ENCODE results near the gene KIF12. TPM values are rescaled to one million over a fixed set of nuclear protein-coding genes. Genes with fewer than 3 reads are reported as not detected.
"Not testable (repeated sequence)": the region's sequence is repeated elsewhere in the genome, so short reads cannot be mapped to it uniquely, and the experiment has no call there.

Gene KIF12
- polyA plus RNA-seq, 4 donors, result 14.3 to 151 (median 105) TPM

- Histone ChIP-seq H3K27me3 (ENCODE audit: control insufficient read depth in 3 of 3, insufficient read depth in 3 of 3, low read length in 3 of 3) (no peaks in the 10 kb centered on the region), H3K4me1 (ENCODE audit: control insufficient read depth in 3 of 3, insufficient read depth in 2 of 3, low read depth in 1 of 3, low read length in 2 of 3) (no peaks in the 10 kb centered on the region), H3K4me3 (ENCODE audit: low read depth in 1 of 3, low read length in 3 of 3) (no peak overlapping the region), H3K9me3 (ENCODE audit: control insufficient read depth in 2 of 2, insufficient read depth in 1 of 2, low read depth in 1 of 2, low read length in 1 of 2) (no peaks in the 10 kb centered on the region), H3K36me3 (ENCODE audit: control insufficient read depth in 3 of 3, insufficient read depth in 2 of 3, low read depth in 1 of 3, low read length in 3 of 3) (peaks cover 0 to 45% (median 0%) of the 10 kb centered on the region in 3 donors), H3K27ac (ENCODE audit: low read depth in 1 of 3, low read length in 2 of 3) (no peak overlapping the region)
- DNase-seq (no peak), FAIRE-seq (no peak)
- WGBS, 3 donors, result 94 to 97% (median 95%) methylated on average over 42 to 44 of the region's 44 CpGs
Observed at GRCh38 chr9:114048533-114049415, 50.3 kb downstream of the KIF12 start.

- Histone ChIP-seq H3K9me3 (ENCODE audit: control insufficient read depth in 2 of 2, insufficient read depth in 1 of 2, low read depth in 1 of 2, low read length in 1 of 2) (no peaks in the 10 kb centered on the region), H3K27me3 (ENCODE audit: control insufficient read depth in 3 of 3, insufficient read depth in 3 of 3, low read length in 3 of 3) (no peaks in the 10 kb centered on the region), H3K36me3 (ENCODE audit: control insufficient read depth in 3 of 3, insufficient read depth in 2 of 3, low read depth in 1 of 3, low read length in 3 of 3) (peaks cover 0 to 42% (median 0%) of the 10 kb centered on the region in 3 donors), H3K27ac (ENCODE audit: low read depth in 1 of 3, low read length in 2 of 3) (no peak overlapping the region), H3K4me3 (ENCODE audit: low read depth in 1 of 3, low read length in 3 of 3) (no peak overlapping the region), H3K4me1 (ENCODE audit: control insufficient read depth in 3 of 3, insufficient read depth in 2 of 3, low read depth in 1 of 3, low read length in 2 of 3) (no peaks in the 10 kb centered on the region)
- WGBS, 3 donors, result 44 to 74% (median 66%) methylated on average over 3 of the region's 3 CpGs
- peak; percentile 37 to 54 for DNase-seq
- FAIRE-seq, result no peak
Observed at GRCh38 chr9:114047717-114048116, 51.4 kb downstream of the KIF12 start.

- H3K27me3 ChIP-seq (ENCODE audit: control insufficient read depth in 3 of 3, insufficient read depth in 3 of 3, low read length in 3 of 3), result no peaks in the 10 kb centered on the region
- no peaks in the 10 kb centered on the region for H3K4me1 ChIP-seq (ENCODE audit: control insufficient read depth in 3 of 3, insufficient read depth in 2 of 3, low read depth in 1 of 3, low read length in 2 of 3)
- FAIRE-seq (no peak), DNase-seq (no peak)
- no peak overlapping the region for H3K27ac ChIP-seq (ENCODE audit: low read depth in 1 of 3, low read length in 2 of 3)
- WGBS, 3 donors, result 80 to 93% (median 83%) methylated on average over 1 of the region's 1 CpG
- peaks cover 0 to 34% (median 0%) of the 10 kb centered on the region in 3 donors for H3K36me3 ChIP-seq (ENCODE audit: control insufficient read depth in 3 of 3, insufficient read depth in 2 of 3, low read depth in 1 of 3, low read length in 3 of 3)
- H3K9me3 ChIP-seq (ENCODE audit: control insufficient read depth in 2 of 2, insufficient read depth in 1 of 2, low read depth in 1 of 2, low read length in 1 of 2), result no peaks in the 10 kb centered on the region
- H3K4me3 ChIP-seq (ENCODE audit: low read depth in 1 of 3, low read length in 3 of 3), result no peak overlapping the region
Observed at GRCh38 chr9:114046875-114047274, 52.2 kb downstream of the KIF12 start.

GRCh38 chr9:114046237-114046755 lies 52.8 kb downstream of the KIF12 start:
- FAIRE-seq (no peak), DNase-seq (no peak)
- Histone ChIP-seq H3K27me3 (ENCODE audit: control insufficient read depth in 3 of 3, insufficient read depth in 3 of 3, low read length in 3 of 3) (no peaks in the 10 kb centered on the region), H3K27ac (ENCODE audit: low read depth in 1 of 3, low read length in 2 of 3) (no peak overlapping the region), H3K4me3 (ENCODE audit: low read depth in 1 of 3, low read length in 3 of 3) (no peak overlapping the region), H3K36me3 (ENCODE audit: control insufficient read depth in 3 of 3, insufficient read depth in 2 of 3, low read depth in 1 of 3, low read length in 3 of 3) (peaks cover 0 to 29% (median 0%) of the 10 kb centered on the region in 3 donors), H3K9me3 (ENCODE audit: control insufficient read depth in 2 of 2, insufficient read depth in 1 of 2, low read depth in 1 of 2, low read length in 1 of 2) (no peaks in the 10 kb centered on the region), H3K4me1 (ENCODE audit: control insufficient read depth in 3 of 3, insufficient read depth in 2 of 3, low read depth in 1 of 3, low read length in 2 of 3) (no peaks in the 10 kb centered on the region)
- WGBS, 3 donors, result 94 to 95% (median 94%) methylated on average over 4 of the region's 4 CpGs

GRCh38 chr9:114043660-114044059 lies 55.4 kb downstream of the KIF12 start:
- H3K27me3 ChIP-seq (ENCODE audit: control insufficient read depth in 3 of 3, insufficient read depth in 3 of 3, low read length in 3 of 3); H3K4me3 ChIP-seq (ENCODE audit: low read depth in 1 of 3, low read length in 3 of 3); H3K27ac ChIP-seq (ENCODE audit: low read depth in 1 of 3, low read length in 2 of 3); DNase-seq; FAIRE-seq; H3K9me3 ChIP-seq (ENCODE audit: control insufficient read depth in 2 of 2, insufficient read depth in 1 of 2, low read depth in 1 of 2, low read length in 1 of 2); H3K4me1 ChIP-seq (ENCODE audit: control insufficient read depth in 3 of 3, insufficient read depth in 2 of 3, low read depth in 1 of 3, low read length in 2 of 3): not testable (repeated sequence)
- H3K36me3 ChIP-seq (ENCODE audit: control insufficient read depth in 3 of 3, insufficient read depth in 2 of 3, low read depth in 1 of 3, low read length in 3 of 3), result peaks cover 0 to 16% (median 0%) of the 10 kb centered on the region in 3 donors

Other genes starting within 250 kb of the KIF12 start
- gene ZNF618, start 223.0 kb downstream of the KIF12 start, polyA plus RNA-seq, result 1 to 10 TPM in 2 of 4 donors, under 1 TPM in 2; 0.22 to 5.5 (median 1.9) TPM
- gene AMBP, start 21.0 kb downstream of the KIF12 start, polyA plus RNA-seq, result 1 to 10 TPM in 3 of 4 donors, under 1 TPM in 1; 0.81 to 1.9 (median 1.8) TPM
- 100 to 1,000 TPM in 1 of 4 donors, 1 to 10 TPM in 2, under 1 TPM in 1; 0.45 to 123 (median 1.8) TPM for gene COL27A1, start 56.2 kb upstream of the KIF12 start, polyA plus RNA-seq
- 1 to 10 TPM in 2 of 4 donors, under 1 TPM in 1, not detected in 1; 0.15 to 6.9 (median 1.3) TPM for gene ORM1, start 223.8 kb upstream of the KIF12 start, polyA plus RNA-seq
- under 1 TPM in 1 of 4 donors, not detected in 3; 0.28 TPM for gene ORM2, start 230.6 kb upstream of the KIF12 start, polyA plus RNA-seq

Data from small intestine (tissue), 7 donors.